Hematopoietic multipotent progenitor cell treated with erythropoietin and hydrocortisone succinate and interleukin-3 and kit ligand, for 15 days (in vitro differentiated cells): Measurements from ENCODE around the gene TNK2.
"Not testable (repeated sequence)": the region's sequence is repeated elsewhere in the genome, so short reads cannot be mapped to it uniquely, and the experiment has no call there.

ENCODE experiments used
- DNase-seq: peaks from one replicate; pipeline ENCODE4 v3.0.0-alpha.2; 2015; ENCODE audit warnings: low spot score

The TNK2 gene

GRCh38 chr3:195850857-195851543, 57.4 kb downstream of the TNK2 start:
- DNase-seq: peak; percentile 93

- peak; percentile 63 for DNase-seq
These were observed 58.9 kb downstream of the TNK2 start for GRCh38 chr3:195849322-195850074.

- no peak for DNase-seq
These were observed 61.0 kb downstream of the TNK2 start for GRCh38 chr3:195847055-195847950.

- no peak for DNase-seq
These were observed 62.9 kb downstream of the TNK2 start for GRCh38 chr3:195845483-195845882.

GRCh38 chr3:195844671-195845218, 63.6 kb downstream of the TNK2 start:
- no peak for DNase-seq

GRCh38 chr3:195839260-195840010, 68.9 kb downstream of the TNK2 start:
- DNase-seq: no peak

- no peak for DNase-seq
These were observed 69.6 kb downstream of the TNK2 start for GRCh38 chr3:195838714-195839113.

GRCh38 chr3:195836476-195837135, 71.7 kb downstream of the TNK2 start:
- DNase-seq: no peak

GRCh38 chr3:195835791-195836190, 72.6 kb downstream of the TNK2 start:
- no peak for DNase-seq

- no peak for DNase-seq
These were observed 73.4 kb downstream of the TNK2 start for GRCh38 chr3:195834675-195835583.

- DNase-seq: no peak
These were observed 78.5 kb downstream of the TNK2 start for GRCh38 chr3:195829897-195830254.

GRCh38 chr3:195828762-195829161, 79.6 kb downstream of the TNK2 start:
- no peak for DNase-seq

- DNase-seq: no peak
These were observed 82.2 kb downstream of the TNK2 start for GRCh38 chr3:195825857-195826804.

- no peak for DNase-seq
These were observed 83.2 kb downstream of the TNK2 start for GRCh38 chr3:195825191-195825588.

GRCh38 chr3:195824425-195825190, 83.7 kb downstream of the TNK2 start:
- DNase-seq: not testable (repeated sequence)

- DNase-seq: no peak
These were observed 84.4 kb downstream of the TNK2 start for GRCh38 chr3:195823999-195824398.

GRCh38 chr3:195823280-195823679, 85.1 kb downstream of the TNK2 start:
- DNase-seq: no peak

GRCh38 chr3:195822131-195822696, 86.1 kb downstream of the TNK2 start:
- DNase-seq: no peak
